Measurements from ENCODE around the gene LRRC3.

Gene LRRC3

DNA sequence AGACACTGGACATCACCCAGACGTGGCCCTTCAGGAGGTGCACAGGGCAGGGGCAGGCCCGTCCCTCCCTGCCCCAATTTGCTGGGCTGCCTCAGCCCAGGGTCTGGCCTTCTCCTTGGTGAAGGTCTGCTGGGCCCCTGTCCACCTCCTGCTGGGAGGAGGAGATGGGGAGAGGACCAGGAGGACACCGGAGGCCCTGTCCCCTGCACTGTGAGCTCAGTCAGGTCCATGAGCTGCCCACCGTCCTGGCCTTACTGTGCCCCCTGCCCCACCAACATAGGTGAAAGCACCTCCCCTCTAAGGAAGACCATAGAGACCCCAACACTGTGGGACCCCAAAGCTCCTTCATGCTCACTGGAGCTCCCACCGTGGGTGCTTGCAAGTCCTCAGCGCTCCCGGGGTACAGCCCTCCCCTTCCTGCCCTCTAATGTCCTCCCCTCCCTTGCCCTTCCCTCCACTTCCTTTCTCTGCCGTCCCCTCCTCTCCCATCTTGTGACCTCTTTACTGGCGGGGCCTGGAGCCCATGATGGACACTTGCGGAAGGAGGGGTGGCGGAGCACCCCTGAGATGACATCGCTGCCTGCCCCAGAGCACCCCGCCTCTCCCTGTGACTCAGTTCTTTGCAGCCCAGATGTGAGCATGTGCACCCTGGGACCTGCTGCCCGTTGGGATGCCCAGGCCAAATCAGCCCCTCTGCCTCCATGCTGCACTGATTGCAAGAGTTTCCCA lies 4.6 kb downstream of the LRRC3 start:
- no peak for DNase-seq

DNA sequence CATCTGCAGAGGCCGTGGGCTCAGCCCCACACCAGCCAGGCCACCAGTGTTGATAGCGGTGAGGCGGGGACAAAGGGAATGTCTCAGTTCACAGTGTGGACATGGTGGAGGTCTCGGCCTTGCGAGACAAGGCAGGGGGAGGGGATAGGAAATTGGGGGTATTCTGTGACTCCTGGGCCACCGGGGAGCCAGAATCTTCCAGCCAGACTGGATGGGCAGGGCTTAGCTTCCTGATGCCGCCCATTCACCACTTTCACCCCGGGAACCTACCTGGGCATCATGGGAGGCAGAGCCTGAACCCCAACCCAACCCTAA lies 5.1 kb downstream of the LRRC3 start:
- no peak for DNase-seq

DNA sequence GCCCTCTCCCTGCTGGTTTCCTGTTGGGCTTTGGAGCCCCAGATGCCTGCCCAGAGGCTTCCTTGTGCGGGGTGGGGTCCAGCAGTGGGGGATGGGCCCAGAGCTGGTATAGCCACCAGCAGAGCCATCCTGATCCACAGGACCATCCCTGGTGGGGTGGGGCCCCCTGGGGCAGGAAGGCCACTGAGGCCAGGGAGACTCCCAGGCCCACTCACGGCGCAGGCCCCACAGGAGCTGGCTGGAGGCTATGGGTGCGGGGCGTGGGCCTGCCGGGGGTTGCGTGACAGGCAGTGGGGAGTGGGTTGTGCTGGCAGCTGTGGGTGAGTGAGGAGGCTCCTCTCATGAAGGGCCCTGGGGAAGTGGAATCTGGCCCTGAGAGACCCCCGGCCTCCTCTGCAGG lies 5.7 kb downstream of the LRRC3 start:
- no peak for DNase-seq

DNA sequence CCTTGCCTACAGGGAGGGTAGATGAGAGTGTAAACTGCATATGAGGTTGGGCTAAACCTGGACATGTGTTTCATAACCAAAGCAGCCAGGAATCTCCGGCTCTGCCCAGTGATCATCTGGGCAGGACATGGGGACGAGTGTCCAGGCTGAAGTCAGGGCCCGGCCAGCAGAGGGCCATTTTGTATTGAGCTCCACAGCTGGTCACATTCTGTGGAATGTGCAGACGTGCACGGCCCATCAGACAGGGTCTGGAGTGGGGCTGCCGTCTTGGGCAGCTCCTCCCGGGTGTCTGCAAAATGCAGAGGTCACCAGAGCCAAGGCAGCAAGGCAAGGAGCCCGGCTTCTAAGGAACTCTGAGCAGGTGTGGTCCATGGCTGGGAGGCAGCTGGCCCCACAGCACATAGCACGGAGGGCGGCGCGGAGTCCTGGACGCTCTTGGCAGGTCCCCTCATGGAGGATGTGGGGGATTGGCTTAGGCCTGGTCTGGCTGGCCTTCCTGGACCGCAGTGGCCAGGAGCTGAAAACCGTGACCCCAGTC lies 6.2 kb downstream of the LRRC3 start:
- DNase-seq: no peak

DNA sequence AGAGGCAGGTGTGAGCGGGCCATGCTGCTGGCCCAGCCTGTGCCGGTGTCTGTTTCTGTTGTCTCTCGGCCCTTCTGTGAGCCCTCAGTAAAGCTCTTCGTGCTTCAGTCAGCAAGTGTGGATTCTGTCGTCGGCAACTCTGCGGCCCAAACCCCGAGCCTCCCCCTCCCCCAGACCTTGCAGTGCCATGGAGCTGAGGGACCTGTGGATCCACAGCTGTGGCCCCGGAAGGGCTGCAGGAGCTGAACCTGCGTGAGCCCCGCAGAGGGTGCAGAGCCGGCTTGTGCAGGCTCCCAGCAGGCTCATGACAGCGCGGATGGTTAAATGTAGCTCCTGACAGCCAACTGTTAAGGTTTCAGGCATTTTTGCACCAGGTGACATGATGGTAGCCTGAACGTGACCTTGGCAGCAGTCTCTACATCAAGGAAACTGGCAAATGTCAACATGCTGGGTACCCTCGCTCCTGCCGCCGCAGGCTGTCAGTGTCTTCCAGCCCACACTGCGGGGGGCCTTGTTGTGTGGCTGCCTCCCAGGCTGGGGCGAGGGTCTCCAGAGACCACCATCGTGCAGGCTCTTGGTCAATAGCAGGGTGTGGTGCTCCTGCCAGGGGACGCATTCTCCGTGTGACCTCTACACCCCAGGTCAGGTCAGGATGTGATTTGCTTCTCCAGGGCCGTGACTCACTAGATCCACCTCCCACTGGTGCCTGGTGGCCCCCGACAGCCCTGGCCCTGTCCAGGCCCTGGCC lies 7.0 kb downstream of the LRRC3 start:
- DNase-seq: no peak

DNA sequence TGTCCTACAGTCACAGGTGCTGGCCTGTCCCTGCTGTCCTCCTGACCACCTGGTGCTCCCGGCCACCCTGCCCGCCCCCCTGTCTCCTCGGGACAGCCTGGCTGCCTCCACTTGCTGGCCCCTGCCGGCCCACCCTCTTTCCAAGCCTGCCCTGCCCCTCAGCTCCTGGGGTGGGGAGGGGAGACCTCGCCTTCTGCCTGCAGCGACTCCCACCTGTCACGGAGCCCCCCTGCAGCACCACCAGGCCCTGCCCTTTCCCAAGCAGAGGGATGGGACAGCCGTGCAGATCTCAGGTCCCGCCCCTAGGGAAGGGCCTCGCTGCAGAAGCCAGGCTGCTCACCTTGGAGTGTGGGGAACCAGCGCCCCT lies 7.5 kb downstream of the LRRC3 start:
- no peak for DNase-seq

DNA sequence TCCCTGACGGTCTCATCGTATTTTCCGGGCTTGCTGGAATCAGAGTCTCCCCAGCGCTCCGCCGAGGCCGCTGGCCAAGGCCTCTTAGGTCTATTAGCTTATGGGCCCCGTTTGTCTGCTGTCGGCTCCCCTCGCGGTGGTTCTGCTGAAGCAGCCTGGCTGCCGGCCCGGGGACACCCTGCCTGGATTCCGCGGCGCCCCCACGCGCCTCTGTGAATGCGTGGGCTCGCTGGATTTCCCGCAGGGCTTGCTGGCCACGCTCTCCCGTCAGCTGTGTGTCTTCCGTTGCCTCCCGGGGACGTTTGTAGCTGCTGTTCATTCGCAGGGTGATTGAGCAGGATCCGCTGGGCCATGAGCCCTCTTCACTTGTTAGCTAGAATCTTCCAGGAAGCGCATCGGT lies 8.4 kb downstream of the LRRC3 start:
- no peak for DNase-seq

DNA sequence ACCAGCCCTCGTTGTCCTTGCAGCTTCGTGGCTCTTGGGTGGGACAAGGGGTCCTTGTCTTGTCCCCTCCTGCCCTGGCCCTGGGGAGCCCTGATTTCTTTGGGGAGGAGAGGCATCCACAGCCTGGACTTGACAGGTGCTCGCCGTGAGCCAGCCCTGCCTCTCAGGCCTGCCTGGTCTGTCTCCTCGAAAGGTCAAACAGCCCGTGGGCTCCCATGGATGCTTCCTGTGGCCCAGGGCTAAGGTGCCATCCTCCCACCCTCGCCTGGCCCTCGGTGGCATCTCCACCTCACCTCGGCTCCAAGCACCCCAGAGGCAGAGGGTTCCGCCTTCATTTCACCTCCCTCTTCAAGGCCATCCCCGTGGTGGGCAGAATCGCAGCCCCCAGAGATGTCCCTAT lies 9.0 kb downstream of the LRRC3 start:
- no peak for DNase-seq

DNA sequence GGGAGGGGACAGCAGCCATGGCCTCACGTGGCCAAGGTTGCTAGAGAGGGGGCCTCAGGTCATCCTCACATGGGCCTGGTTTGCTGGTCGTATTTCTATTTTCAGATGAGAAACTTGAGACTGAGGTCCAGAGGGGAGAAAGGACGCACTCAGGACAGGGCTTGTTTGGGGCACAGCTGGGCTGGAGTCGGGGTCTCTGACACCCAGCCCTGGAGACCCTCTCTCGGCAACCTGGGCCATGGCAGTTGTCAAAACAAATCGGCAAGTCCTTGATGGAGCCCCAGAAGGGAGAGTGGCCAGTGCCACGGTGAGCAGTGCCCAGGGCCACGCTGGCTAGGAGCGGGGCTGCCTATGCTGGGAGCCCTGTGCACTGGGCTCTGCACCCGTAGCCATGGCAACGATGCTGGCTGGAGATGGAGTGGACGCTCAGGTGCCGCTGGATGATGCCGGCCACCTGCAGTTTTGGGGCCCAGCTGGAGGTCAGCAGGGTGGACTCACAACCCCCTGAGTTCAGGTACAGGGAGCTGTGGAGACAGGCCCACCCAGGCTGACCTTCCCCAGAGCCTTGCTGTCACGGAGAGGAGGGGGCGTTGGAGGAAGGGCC lies 11.1 kb downstream of the LRRC3 start:
- no peak for DNase-seq

DNA sequence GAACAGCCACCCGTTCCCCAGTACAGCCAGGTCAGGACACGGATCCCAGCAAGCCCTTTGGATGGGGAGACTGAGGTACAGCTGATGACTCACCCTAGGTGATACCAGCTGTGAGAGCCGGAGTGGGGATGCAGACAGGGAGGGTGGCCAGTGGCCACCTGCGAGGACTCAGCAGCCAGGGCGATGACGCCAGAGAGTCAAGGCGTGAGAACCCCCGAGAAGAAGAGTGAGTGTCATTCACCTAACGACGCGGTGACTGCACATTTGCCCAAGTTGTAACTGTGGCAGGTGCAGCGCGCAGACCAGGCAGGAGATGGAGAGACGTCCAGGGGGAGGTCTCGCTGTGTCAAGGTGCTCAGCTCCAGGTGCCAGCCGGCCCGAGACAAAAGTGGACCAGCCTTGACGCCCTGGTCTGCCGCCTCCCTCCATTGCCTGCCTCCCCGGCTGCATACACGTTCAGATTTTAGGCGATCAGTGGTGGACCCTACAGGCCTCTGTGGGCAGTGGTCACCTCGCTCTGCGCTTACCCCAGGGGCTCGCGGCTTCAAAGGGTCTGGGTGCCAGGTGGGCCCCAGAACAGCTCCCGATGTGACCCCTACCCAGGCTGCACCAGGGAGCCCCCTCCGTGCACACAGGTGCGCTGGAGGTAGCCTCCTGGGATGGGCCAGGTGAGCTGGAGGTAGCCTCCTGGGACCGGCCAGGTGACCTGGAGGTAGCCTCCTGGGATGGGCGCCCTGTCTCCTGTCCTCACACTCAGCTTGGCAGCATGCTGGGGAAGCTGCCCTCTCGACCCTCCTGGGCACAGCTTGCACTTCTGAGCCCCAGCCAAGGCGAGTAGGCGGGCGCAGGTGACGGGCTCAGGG lies 11.9 kb downstream of the LRRC3 start:
- no peak for DNase-seq

DNA sequence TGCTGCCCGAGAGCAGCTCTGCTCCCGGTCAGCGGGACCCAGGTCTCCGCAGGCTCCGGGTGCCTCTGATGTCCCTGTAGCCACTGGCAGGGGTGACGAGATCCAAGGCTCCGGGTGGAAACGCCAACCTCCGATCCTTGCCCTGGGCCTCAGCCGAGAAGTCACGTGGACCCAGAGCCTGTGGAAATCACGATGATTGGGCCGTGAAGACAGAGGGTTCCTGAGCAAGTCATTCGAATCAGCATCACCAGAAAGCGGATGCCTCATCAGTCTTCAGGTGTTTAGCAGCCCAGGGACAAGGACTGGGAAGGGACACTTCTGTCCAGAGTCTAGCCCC lies 12.5 kb downstream of the LRRC3 start:
- no peak for DNase-seq

DNA sequence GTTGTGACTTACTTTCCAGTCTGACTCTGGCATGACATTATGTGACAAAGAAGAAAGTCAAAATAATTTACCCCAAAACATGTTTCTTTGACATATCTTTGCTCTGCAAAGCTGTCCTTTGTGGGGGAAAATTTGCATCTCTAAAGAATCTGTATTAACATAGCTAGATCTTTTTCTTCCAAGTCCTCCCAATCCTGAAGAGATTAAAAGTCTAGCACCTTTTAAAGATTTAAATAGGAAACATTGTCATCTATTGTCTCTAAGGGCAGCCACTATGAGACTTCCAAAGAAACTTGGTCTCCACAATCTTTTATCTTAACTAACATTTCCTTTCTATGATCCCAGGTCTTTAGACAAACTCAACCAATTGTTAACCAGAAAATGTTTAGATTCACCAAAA lies 16.0 kb downstream of the LRRC3 start:
- DNase-seq: no peak

DNA sequence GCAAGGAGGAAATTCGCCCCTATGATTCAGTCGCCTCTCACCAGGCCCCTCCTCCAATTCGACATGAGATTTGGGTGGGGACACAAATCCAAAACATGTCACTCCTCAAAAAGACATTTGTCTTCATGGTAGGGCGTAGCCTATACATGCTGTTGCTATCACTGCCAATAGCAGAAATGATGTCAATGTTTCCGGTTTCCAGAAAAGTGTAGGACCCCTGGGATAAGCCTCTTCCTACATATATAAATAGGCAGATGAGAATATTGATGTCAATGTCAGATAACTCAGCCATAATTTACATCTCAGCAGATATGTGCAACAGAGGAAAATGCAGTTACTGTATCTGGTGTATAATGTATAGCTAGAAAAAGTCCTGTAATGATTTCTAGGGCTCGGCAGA lies 16.7 kb downstream of the LRRC3 start:
- DNase-seq: no peak

DNA sequence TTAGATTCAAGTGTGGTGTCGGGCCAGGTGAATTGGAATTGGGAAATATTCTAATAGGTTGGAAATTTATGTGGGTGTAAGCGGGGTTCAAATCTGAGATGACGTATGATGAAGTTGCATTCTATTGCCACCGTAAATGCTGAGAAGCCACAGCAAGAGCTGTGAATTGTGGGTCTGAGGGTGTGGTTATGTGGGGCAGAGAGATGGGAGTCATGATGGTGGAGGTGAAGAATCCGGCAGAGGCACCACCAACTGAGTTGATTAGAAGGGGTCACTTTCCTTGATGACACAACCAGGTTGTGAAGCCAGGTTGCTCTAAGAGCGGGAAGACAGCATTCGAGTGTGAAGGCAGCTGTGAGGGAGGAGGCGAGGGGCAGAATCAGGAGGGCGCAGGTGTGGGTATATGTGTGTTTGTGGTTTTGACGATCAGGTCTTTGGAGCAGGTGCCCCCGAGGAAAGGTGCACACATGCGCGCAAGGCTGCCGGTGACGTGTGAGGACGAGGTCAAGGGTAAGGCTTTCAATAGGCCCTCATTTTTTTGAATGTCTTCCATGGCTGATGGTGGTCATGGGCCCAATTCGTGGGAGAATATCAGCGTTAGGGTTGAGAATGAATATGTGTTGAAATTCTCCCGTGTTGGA lies 18.7 kb downstream of the LRRC3 start:
- no peak for DNase-seq

DNA sequence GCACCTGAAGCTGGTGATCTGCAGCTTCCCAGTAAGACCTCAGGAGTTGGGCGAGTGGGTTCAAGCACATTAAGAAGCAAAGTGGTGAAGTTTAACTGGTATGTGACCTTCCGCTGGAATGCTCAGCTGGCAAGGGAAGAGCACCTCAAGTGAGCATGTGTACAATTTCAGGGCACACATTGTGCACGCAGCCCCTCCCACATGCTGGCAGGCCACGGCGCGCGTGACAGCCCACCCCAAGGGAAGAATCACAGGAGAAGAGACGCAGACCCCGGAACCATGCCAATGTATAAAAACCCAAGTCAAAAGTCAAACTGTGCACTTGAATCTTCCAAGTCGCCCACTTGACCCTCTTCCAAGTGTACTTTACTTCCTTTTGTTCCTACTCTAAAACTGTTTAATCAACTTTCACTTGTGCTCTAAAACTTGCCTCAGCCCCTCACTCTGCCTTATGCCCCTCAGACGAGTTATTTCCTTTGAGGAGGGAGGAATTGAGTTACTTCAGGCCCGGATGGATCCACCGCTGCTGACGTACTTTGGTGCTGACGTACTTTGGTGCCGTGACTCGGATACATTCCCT lies 20.0 kb downstream of the LRRC3 start:
- no peak for DNase-seq

DNA sequence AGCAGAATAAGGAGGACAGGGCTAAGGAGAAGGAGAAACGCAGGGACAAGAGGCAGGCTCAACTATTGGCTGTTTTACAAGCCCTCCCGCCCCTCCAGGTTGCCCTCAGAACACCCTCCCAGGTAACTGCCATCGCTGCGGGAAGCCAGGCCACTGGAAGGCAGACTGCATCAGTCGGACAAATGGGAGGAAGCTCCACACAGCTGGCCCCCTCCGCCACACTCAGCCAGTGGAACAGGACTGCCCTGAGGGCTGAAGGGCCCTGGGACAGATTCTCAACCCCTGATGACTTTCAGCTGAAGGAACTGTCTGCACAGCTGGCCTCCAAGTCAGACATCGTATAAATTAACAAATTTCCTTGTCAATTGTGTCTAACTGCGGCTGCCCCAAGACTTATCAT lies 21.8 kb downstream of the LRRC3 start:
- no peak for DNase-seq

DNA sequence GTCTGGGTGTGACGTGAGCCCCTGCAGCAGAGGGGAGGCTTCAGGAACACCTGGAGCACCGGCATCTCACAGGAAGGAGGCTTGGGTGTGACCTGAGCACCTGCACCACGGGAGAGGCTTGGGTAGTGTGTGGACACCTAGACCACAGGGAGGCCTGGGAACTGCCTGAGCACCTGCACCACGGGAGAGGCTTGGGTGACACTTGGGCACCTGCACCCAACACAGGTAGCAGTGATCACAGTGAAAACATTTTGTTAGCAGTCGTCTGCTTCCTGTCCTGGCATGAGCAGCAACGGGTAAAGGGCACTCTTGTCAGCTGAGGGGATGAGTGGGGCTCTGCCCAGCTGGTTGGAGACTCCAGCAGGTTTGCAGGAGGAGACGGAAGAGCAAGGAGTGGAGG lies 22.4 kb downstream of the LRRC3 start:
- no peak for DNase-seq

DNA sequence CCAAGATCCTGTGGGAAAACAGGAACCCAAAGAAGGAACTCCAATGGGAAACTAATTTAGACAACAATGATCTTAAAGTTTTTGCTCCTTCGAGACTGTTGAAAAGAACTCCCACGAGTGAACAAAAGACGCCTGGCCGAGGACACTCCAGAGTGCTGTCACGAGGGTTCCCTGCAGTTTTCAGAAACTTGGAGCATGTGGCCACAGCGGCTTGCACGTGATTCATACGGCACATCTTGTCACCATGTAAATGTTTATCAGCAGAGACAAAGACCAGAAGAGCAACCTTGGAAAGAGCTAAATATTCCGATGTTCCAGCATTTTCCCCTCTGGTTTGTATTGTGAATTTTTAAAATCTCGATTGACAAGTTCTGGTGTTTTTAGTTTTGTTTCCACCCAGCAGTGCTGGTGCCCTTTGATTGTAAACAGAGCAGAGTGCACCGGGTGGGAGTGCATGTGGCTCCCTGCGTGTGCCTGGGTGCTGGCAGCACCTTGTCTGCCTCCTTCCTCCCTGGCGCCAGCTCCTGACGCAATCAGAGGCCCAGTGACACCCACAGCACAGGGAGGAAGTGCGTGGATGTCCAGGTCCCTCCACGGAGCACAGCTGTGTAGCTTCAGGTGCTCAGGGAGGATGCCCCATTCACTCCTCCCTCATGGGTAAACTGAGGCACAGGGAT lies 23.0 kb downstream of the LRRC3 start:
- no peak for DNase-seq

DNA sequence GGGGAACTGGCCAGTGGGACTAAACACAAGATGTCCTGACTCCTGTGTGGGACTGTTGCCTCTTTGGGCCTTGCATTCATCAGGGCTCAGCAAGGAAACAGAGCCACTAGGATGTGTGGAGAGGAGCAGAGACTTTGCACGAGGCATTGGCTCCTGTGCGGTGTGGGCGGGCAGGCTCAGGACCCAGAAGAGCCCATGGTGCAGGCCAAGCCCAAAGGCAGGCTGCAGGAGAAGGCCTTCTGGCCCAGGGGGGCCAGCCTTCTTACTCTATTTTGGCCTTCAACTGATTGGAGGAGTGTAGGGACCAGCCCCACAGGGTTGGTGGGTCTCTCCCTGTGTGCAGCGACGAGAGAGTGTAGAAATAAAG lies 23.5 kb downstream of the LRRC3 start:
- no peak for DNase-seq

DNA sequence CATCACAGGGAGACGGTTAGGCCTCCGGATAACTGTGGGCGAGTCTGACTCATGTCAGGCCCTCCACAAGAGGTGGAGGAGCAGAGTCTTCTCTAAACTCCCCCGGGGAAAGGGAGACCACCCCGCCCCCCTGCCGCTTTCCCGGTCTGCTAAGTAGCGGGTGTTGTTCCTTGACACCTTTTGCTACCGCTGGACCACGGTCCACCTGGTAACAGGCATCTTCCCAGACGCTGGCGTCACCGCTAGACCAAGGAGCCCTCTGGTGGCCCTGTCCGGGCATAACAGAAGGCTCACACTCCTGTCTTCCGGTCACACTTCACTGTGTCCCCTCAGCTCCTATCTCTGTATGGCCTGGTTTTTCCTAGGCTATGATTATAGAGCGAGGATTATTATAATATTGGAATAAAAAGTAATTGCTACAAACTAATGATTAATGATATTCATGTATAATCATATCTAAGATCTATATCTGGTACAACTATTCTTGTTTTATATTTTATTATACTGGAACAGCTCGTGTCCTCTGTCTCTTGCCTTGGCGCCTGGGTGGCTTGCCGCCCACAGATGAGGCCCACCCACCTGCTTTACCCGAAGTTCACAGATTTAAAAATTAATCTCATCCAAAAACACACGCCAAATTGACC lies 24.4 kb downstream of the LRRC3 start:
- DNase-seq: peak; percentile 26
